PC-9 (cell line): ENCODE results near the gene ZFYVE9. TPM values are rescaled to one million over a fixed set of nuclear protein-coding genes. Genes with fewer than 3 reads are reported as not detected.

ENCODE experiments used
- BruUV-seq: library from RNA; stranded (reverse); fragments of 400-500 nt; replicated peaks from 2 replicates; lab custom pipeline; 2021; lab: Mats Ljungman, UMichigan
- CTCF ChIA-PET: fragments of 300-600 bp; sonication (Branson Sonifier 250); formaldehyde crosslinking; loops from one replicate; lab custom pipeline; 2022; ENCODE audit warnings: antibody characterized with exemption; lab: Charles Lee
- POLR2A ChIA-PET: fragments of 300-600 bp; sonication (Branson Sonifier 250); formaldehyde crosslinking; loops from one replicate; lab custom pipeline; 2022; ENCODE audit warnings: antibody characterized with exemption; ENCODE audit not compliant: unreplicated experiment; lab: Charles Lee
- DNase-seq, 2 experiments: peaks; one replicate each; pipeline versions ENCODE4 v3.0.0 to v3.0.0-alpha.2; 2015 to 2022; ENCODE audit warnings: mixed read lengths in 1 of 2
- H2AFZ ChIP-seq: fragments of 200-600 bp; sonication (generic); 2 replicates; pipeline ENCODE4 v1.8.1; 2017; ENCODE audit warnings: antibody characterized with exemption
- H3F3A ChIP-seq: fragments of 200-600 bp; sonication (generic); 2 replicates; pipeline ENCODE4 v1.8.1; 2017; ENCODE audit warnings: antibody characterized with exemption, mild to moderate bottlenecking, low read depth; ENCODE audit not compliant: insufficient read depth
- H3K27ac ChIP-seq: fragments of 200-600 bp; sonication (generic); 2 replicates; pipeline ENCODE4 v1.6.1; 2016; ENCODE audit warnings: mixed run types
- H3K27me3 ChIP-seq: fragments of 200-600 bp; sonication (generic); 2 replicates; pipeline ENCODE4 v1.6.1; 2016; ENCODE audit warnings: low read depth, mixed run types; ENCODE audit not compliant: insufficient read depth
- H3K36me3 ChIP-seq: fragments of 200-600 bp; sonication (generic); 2 replicates; pipeline ENCODE4 v1.6.1; 2016; ENCODE audit warnings: low read depth, mixed run types
- H3K4me1 ChIP-seq: fragments of 200-600 bp; sonication (generic); replicated peaks from 2 replicates; pipeline ENCODE4 v1.6.1; 2016; ENCODE audit warnings: mixed run types; ENCODE audit not compliant: insufficient read depth
- H3K4me2 ChIP-seq: fragments of 200-600 bp; sonication (generic); 2 replicates; pipeline ENCODE4 v1.6.1; 2017; ENCODE audit warnings: mixed run types
- H3K4me3 ChIP-seq: fragments of 200-600 bp; sonication (generic); 2 replicates; pipeline ENCODE4 v1.6.1; 2016; ENCODE audit warnings: mixed run types
- H3K79me2 ChIP-seq: fragments of 200-600 bp; sonication (generic); 2 replicates; pipeline ENCODE4 v1.6.1; 2017; ENCODE audit warnings: low read depth, mixed run types
- H3K9me2 ChIP-seq: fragments of 200-600 bp; sonication (generic); 2 replicates; pipeline ENCODE4 v1.8.1; 2017; ENCODE audit warnings: mild to moderate bottlenecking; ENCODE audit not compliant: insufficient read depth
- H3K9me3 ChIP-seq: fragments of 200-600 bp; sonication (generic); 2 replicates; pipeline ENCODE4 v1.8.1; 2016; ENCODE audit warnings: low read depth; ENCODE audit not compliant: insufficient read depth
- H4K20me1 ChIP-seq: fragments of 200-600 bp; sonication (generic); 2 replicates; pipeline ENCODE4 v1.8.1; 2017; ENCODE audit not compliant: insufficient read depth
- EZH2 ChIP-seq: fragments of 200-600 bp; sonication (generic); IDR thresholded peaks from 2 replicates; pipeline ENCODE4 v1.8.0; 2017; ENCODE audit warnings: antibody characterized with exemption, low read depth
- intact Hi-C: fragments of 100-400 bp; cut with micrococcal nuclease; formaldehyde crosslinking; loops from one replicate; pipeline ENCODE4 v1.10.0; 2022; ENCODE audit not compliant: unreplicated experiment
- total RNA-seq: library from RNA; stranded (reverse); gene quantifications from 2 replicates; pipeline ENCODE4 v1.2.3, GENCODE V29; 2021
- TF ChIP-seq, protein P1 (sequence below): fragments of 200-600 bp; sonication (generic); conservative IDR thresholded peaks from 2 replicates; pipeline ENCODE4 v1.6.1; 2017; ENCODE audit warnings: mixed run types, antibody characterized with exemption, mild to moderate bottlenecking, moderate library complexity

The ZFYVE9 gene
- total RNA-seq, 1 experiment from 2014 or later, result 20.7 TPM

GRCh38 chr1:52346653-52347052 is 204.8 kb downstream of the ZFYVE9 start:
- H3K4me3 ChIP-seq, result no peak overlapping the region
- no peaks in the 10 kb centered on the region for H3K9me3 ChIP-seq
- TF ChIP-seq, protein P1, sequence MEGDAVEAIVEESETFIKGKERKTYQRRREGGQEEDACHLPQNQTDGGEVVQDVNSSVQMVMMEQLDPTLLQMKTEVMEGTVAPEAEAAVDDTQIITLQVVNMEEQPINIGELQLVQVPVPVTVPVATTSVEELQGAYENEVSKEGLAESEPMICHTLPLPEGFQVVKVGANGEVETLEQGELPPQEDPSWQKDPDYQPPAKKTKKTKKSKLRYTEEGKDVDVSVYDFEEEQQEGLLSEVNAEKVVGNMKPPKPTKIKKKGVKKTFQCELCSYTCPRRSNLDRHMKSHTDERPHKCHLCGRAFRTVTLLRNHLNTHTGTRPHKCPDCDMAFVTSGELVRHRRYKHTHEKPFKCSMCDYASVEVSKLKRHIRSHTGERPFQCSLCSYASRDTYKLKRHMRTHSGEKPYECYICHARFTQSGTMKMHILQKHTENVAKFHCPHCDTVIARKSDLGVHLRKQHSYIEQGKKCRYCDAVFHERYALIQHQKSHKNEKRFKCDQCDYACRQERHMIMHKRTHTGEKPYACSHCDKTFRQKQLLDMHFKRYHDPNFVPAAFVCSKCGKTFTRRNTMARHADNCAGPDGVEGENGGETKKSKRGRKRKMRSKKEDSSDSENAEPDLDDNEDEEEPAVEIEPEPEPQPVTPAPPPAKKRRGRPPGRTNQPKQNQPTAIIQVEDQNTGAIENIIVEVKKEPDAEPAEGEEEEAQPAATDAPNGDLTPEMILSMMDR, result no peak
- TF ChIP-seq EZH2, result no peak
- no peaks in the 10 kb centered on the region for H3K4me1 ChIP-seq
- no peaks in the 10 kb centered on the region for H3K79me2 ChIP-seq
- no peaks in the 10 kb centered on the region for H4K20me1 ChIP-seq
- H3K4me2 ChIP-seq, result no peak overlapping the region
- intact Hi-C loops, result no loop called here
- ChIA-PET CTCF (no interaction called here), POLR2A (no interaction called here)
- H2AFZ ChIP-seq, result no peak overlapping the region
- no peaks in the 10 kb centered on the region for H3K27me3 ChIP-seq
- H3F3A ChIP-seq, result 0 out of 2 replicates have a peak, but pooled peaks cover 3% of the 10 kb centered on the region
- H3K36me3 ChIP-seq, result no peaks in the 10 kb centered on the region
- H3K27ac ChIP-seq, result no peak overlapping the region
- no peaks in the 10 kb centered on the region for H3K9me2 ChIP-seq
- no peak for DNase-seq
- no TSS peak for BruUV-seq

GRCh38 chr1:52348704-52349300 is 206.9 kb downstream of the ZFYVE9 start:
- Histone ChIP-seq H3K4me1 (no peaks in the 10 kb centered on the region), H3K9me3 (no peaks in the 10 kb centered on the region), H3K36me3 (0 out of 2 replicates have a peak, but pooled peaks cover 3% of the 10 kb centered on the region), H3K79me2 (no peaks in the 10 kb centered on the region), H3K27ac (no peak overlapping the region), H3K9me2 (no peaks in the 10 kb centered on the region), H3K4me2 (no peak overlapping the region), H3K27me3 (no peaks in the 10 kb centered on the region), H2AFZ (no peak overlapping the region), H3F3A (0 out of 2 replicates have a peak, but pooled peaks cover 3% of the 10 kb centered on the region), H3K4me3 (no peak overlapping the region), H4K20me1 (no peaks in the 10 kb centered on the region)
- ChIA-PET CTCF (interaction anchor here (0.6 kb wide), 2 partner anchors 56 to 342 kb away, joined by 3 to 12 read pairs; no protein-coding TSS in a partner anchor), POLR2A (interaction anchor here (0.6 kb wide), 1 partner anchor 35 kb away, joined by 5 read pairs; no protein-coding TSS in a partner anchor)
- intact Hi-C loops, result loop anchor here (1.0 kb wide), 1 partner anchor 222 kb away; no protein-coding TSS in a partner anchor
- no TSS peak for BruUV-seq
- TF ChIP-seq, protein P1, result 0 out of 2 replicates have a peak, but pooled peaks have one; percentile 17
- TF ChIP-seq EZH2, result no peak
- peak in 1 of 2 experiments; percentile 23 for DNase-seq

DNA sequence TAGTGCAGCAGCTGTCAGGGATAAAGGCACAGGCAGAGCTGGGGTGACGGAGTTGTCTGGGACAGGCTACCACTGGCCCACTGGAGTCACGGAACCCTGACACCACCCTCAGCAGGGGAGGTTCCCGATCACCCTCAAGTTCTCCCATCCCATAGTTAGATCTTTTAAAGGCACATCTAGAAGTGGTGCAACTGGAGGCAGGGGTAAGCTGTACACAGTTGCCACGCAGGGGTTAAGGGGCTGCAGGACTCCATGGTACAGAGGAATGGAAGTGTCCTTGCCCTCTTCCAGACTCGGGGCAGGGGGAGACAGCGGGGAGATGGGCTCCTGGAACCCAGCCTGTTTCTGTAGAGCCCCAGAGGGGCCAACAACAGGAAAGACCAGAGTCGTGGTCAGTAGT is 210.8 kb downstream of the ZFYVE9 start:
- Histone ChIP-seq H3K9me3 (no peaks in the 10 kb centered on the region), H3K36me3 (peaks cover 3% of the 10 kb centered on the region; the same call in 1 of the 2 replicates), H3K9me2 (no peaks in the 10 kb centered on the region), H2AFZ (no peak overlapping the region), H3F3A (0 out of 2 replicates have a peak, but pooled peaks cover 3% of the 10 kb centered on the region), H3K4me1 (no peaks in the 10 kb centered on the region), H3K4me3 (no peak overlapping the region), H3K27me3 (no peaks in the 10 kb centered on the region), H3K27ac (no peak overlapping the region), H4K20me1 (no peaks in the 10 kb centered on the region), H3K79me2 (no peaks in the 10 kb centered on the region), H3K4me2 (no peak overlapping the region)
- ChIA-PET CTCF (no interaction called here), POLR2A (no interaction called here)
- BruUV-seq, result no TSS peak
- DNase-seq, result no peak
- intact Hi-C loops, result no loop called here
- TF ChIP-seq EZH2, result no peak
- TF ChIP-seq, protein P1, result no peak
